ENCODE data around the gene ZNF134.

ZNF134 gene

GRCh38 chr19:57615346-57615745 is 1.3 kb downstream of the ZNF134 start:
- TF ChIP-seq, protein P1, sequence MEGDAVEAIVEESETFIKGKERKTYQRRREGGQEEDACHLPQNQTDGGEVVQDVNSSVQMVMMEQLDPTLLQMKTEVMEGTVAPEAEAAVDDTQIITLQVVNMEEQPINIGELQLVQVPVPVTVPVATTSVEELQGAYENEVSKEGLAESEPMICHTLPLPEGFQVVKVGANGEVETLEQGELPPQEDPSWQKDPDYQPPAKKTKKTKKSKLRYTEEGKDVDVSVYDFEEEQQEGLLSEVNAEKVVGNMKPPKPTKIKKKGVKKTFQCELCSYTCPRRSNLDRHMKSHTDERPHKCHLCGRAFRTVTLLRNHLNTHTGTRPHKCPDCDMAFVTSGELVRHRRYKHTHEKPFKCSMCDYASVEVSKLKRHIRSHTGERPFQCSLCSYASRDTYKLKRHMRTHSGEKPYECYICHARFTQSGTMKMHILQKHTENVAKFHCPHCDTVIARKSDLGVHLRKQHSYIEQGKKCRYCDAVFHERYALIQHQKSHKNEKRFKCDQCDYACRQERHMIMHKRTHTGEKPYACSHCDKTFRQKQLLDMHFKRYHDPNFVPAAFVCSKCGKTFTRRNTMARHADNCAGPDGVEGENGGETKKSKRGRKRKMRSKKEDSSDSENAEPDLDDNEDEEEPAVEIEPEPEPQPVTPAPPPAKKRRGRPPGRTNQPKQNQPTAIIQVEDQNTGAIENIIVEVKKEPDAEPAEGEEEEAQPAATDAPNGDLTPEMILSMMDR (IDR thresholded peaks at IDR 0.05; ENCODE audit: low read depth, low read length), result no peak
- peak overlapping the region; percentile 99 for H3K4me3 ChIP-seq (ENCODE audit: low read depth, low read length)

DNA sequence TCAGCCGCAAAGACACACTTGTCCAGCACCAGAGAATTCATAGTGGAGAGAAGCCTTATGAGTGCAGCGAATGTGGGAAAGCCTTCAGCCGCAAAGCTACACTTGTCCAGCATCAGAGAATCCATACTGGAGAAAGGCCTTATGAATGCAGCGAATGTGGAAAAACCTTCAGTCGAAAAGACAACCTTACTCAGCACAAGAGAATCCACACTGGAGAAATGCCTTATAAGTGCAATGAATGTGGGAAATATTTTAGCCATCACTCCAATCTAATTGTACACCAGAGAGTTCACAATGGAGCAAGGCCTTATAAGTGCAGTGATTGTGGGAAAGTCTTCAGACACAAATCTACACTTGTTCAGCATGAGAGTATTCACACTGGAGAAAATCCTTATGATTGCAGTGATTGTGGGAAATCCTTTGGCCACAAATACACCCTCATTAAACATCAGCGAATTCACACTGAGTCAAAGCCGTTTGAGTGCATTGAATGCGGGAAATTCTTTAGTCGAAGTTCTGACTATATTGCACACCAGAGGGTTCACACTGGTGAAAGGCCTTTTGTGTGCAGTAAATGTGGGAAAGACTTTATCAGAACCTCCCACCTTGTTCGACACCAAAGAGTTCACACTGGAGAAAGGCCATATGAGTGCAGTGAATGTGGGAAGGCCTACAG is 6.8 kb downstream of the ZNF134 start:
- H3K4me3 ChIP-seq (ENCODE audit: low read depth, low read length), result no peak overlapping the region
- TF ChIP-seq, protein P1 (IDR thresholded peaks at IDR 0.05; ENCODE audit: low read depth, low read length), result no peak

DNA sequence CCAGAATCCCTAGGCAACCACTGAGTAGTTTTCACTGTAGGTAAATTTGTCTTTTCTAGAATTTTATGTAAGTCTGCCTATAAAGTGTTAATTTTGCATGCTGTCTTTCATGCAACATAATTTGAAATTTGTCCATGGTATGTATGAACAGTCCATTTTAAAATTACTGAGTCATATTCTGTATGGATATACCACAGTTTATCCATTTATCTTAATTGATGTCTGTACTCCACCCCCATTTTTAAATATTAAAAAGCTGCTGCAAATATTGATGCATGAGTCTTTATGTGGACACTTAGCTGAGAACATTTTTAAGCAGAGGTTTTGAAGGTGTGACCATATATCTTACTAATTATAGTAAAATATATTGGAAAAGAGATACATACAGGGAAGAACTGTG is 9.0 kb downstream of the ZNF134 start:
- H3K4me3 ChIP-seq (ENCODE audit: low read depth, low read length), result no peak overlapping the region
- TF ChIP-seq, protein P1 (IDR thresholded peaks at IDR 0.05; ENCODE audit: low read depth, low read length), result no peak

GRCh38 chr19:57632987-57633831 is 19.2 kb downstream of the ZNF134 start, which contains the start of gene ZNF211:
Gene ZNF211, plus strand, starts transcription at chr19:57633168. Its CDS starts 179 bp downstream, at chr19:57633347.
- TF ChIP-seq, protein P1 (IDR thresholded peaks at IDR 0.05; ENCODE audit: low read depth, low read length), result no peak
- peak within 1 kb of the TSS; percentile 90 for H3K4me3 ChIP-seq (ENCODE audit: low read depth, low read length)

GRCh38 chr19:57633832-57634131 is 19.7 kb downstream of the ZNF134 start:
- TF ChIP-seq, protein P1 (IDR thresholded peaks at IDR 0.05; ENCODE audit: low read depth, low read length), result no peak
- H3K4me3 ChIP-seq (ENCODE audit: low read depth, low read length), result peak overlapping the region; percentile 90

GRCh38 chr19:57637379-57637778 is 23.3 kb downstream of the ZNF134 start:
- TF ChIP-seq, protein P1 (IDR thresholded peaks at IDR 0.05; ENCODE audit: low read depth, low read length), result no peak
- no peak overlapping the region for H3K4me3 ChIP-seq (ENCODE audit: low read depth, low read length)

GRCh38 chr19:57641715-57642234 is 27.7 kb downstream of the ZNF134 start:
- TF ChIP-seq, protein P1 (IDR thresholded peaks at IDR 0.05; ENCODE audit: low read depth, low read length), result no peak
- no peak overlapping the region for H3K4me3 ChIP-seq (ENCODE audit: low read depth, low read length)

All from WI38 (cell line).